HG02943 (cell line): ENCODE measurements around the gene DNAAF3.

Experiments used
- ATAC-seq: cut with Tn5 transposase; IDR thresholded peaks from one replicate; pipeline ENCODE4 v1.9.1; 2021; ENCODE audit warnings: mild to moderate bottlenecking, low read depth, moderate library complexity; ENCODE audit not compliant: unreplicated experiment

DNAAF3 gene

GRCh38 chr19:55118401-55118991, 47.9 kb downstream of the DNAAF3 start:
- no peak for ATAC-seq

DNA sequence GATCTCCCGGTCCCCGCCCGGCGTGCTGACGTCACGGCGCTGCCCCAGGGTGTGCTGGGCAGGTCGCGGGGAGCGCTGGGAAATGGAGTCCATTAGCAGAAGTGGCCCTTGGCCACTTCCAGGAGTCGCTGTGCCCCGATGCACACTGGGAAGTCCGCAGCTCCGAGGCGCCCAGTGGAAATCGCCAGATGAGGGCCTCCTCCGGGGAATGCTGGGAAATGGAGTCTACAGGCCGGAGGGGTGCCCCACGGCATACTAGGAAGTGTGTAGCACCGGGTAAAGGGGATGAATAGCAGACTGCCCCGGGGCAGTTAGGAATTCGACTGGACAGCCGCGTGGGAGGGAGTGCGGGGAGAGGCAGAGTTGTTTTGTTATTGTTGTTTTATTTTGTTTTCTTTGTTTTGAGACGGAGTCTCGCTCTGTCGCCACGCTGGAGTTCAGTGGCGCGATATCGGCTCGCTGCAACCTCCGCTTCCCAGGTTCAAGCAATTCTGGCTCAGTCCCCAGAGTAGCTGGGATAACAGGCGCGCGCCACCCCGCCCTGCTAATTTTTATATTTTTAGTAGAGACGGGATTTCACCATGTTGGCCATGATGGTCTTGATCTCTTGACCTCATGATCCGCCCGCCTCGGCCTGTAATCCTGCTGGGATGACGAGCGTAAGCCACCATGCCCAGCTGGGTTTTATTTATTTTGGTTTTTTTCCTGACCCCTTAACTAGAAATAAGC, 48.6 kb downstream of the DNAAF3 start:
- peak; percentile 72 for ATAC-seq

GRCh38 chr19:55116859-55117662, 49.4 kb downstream of the DNAAF3 start, which contains the start of gene PPP1R12C:
Gene PPP1R12C, minus strand, starts transcription at chr19:55117637. Its CDS starts 94 bp downstream, at chr19:55117543.
- peak; percentile 3 for ATAC-seq

DNA sequence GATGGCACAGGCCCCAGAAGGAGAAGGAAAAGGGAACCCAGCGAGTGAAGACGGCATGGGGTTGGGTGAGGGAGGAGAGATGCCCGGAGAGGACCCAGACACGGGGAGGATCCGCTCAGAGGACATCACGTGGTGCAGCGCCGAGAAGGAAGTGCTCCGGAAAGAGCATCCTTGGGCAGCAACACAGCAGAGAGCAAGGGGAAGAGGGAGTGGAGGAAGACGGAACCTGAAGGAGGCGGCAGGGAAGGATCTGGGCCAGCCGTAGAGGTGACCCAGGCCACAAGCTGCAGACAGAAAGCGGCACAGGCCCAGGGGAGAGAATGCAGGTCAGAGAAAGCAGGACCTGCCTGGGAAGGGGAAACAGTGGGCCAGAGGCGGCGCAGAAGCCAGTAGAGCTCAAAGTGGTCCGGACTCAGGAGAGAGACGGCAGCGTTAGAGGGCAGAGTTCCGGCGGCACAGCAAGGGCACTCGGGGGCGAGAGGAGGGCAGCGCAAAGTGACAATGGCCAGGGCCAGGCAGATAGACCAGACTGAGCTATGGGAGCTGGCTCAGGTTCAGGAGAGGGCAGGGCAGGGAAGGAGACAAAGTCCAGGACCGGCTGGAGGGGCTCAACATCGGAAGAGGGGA, 50.1 kb downstream of the DNAAF3 start:
- ATAC-seq = no peak

DNA sequence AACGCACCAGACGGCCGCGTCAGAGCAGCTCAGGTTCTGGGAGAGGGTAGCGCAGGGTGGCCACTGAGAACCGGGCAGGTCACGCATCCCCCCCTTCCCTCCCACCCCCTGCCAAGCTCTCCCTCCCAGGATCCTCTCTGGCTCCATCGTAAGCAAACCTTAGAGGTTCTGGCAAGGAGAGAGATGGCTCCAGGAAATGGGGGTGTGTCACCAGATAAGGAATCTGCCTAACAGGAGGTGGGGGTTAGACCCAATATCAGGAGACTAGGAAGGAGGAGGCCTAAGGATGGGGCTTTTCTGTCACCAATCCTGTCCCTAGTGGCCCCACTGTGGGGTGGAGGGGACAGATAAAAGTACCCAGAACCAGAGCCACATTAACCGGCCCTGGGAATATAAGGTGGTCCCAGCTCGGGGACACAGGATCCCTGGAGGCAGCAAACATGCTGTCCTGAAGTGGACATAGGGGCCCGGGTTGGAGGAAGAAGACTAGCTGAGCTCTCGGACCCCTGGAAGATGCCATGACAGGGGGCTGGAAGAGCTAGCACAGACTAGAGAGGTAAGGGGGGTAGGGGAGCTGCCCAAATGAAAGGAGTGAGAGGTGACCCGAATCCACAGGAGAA, 50.9 kb downstream of the DNAAF3 start:
- ATAC-seq = no peak

DNA sequence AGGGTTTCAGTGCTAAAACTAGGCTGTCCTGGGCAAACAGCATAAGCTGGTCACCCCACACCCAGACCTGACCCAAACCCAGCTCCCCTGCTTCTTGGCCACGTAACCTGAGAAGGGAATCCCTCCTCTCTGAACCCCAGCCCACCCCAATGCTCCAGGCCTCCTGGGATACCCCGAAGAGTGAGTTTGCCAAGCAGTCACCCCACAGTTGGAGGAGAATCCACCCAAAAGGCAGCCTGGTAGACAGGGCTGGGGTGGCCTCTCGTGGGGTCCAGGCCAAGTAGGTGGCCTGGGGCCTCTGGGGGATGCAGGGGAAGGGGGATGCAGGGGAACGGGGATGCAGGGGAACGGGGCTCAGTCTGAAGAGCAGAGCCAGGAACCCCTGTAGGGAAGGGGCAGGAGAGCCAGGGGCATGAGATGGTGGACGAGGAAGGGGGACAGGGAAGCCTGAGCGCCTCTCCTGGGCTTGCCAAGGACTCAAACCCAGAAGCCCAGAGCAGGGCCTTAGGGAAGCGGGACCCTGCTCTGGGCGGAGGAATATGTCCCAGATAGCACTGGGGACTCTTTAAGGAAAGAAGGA, 51.8 kb downstream of the DNAAF3 start:
- ATAC-seq = no peak

- no peak for ATAC-seq
These were observed 52.8 kb downstream of the DNAAF3 start for GRCh38 chr19:55113570-55114039.

DNA sequence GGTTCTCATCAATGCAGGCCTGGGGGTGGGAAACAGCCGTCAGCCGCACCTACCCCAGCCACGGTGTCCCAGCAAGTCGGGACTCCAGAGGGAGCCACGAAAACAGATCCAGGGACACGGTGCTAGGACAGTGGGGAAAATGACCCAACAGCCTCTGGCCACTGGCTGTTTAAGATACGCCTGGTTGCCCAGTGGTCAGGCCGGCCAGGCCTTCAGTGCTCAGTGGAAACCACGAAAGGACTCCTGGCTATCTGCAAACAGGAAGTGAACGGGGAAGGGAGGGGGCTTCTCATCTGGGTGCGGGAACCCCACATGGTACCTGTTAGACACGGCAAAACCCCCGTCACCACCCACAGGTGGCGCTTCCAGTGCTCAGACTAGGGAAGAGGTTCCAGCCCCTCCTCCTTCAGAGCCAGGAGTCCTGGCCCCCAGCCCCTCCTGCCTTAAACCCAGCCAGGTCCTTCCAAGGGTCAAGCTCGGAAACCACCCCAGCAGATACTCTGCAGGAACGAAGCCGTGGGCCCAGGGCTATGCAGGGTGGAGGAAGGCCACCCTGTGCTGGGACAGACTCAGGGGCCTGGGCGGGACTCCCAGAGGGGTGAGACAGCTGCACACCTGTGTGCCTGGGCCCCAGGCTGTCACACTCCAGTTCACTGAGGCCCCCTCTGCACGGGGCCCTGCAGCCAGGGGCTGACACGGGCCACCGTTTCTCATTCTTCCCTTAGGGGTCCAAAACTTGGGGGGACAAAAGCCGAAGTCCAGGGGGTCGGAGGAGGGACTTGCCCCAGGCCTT, 53.4 kb downstream of the DNAAF3 start:
- ATAC-seq = no peak

- ATAC-seq = no peak
These were observed 54.1 kb downstream of the DNAAF3 start for GRCh38 chr19:55112246-55112776.

DNA sequence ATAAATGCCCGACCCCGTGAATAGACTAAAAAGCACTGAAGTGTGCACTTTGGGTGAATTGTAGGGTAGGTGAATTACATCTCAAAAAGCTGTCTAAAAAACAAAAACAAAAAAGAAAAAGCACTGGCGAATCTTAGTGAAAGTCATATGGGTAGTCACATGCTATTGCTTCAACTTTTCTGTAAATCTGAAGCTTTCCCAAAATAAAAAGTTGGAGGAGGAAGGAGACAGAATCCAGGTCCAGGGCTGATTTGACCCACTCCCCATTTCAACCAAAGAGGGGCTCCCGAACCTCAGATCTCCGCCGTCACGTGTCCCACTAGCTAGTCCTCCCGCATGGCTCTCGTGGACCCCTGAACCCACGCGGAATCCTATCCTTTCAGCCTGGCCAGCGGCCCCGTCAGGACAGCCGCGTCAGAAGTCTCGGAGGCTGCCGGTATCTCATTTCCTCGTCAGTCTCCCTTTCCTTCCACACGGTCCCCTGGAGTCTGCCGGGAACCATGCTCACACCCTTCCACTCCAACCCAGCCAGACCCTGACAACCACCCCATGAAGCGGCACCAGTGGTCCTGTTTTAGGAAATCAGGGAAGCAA, 55.1 kb downstream of the DNAAF3 start:
- ATAC-seq = no peak

DNA sequence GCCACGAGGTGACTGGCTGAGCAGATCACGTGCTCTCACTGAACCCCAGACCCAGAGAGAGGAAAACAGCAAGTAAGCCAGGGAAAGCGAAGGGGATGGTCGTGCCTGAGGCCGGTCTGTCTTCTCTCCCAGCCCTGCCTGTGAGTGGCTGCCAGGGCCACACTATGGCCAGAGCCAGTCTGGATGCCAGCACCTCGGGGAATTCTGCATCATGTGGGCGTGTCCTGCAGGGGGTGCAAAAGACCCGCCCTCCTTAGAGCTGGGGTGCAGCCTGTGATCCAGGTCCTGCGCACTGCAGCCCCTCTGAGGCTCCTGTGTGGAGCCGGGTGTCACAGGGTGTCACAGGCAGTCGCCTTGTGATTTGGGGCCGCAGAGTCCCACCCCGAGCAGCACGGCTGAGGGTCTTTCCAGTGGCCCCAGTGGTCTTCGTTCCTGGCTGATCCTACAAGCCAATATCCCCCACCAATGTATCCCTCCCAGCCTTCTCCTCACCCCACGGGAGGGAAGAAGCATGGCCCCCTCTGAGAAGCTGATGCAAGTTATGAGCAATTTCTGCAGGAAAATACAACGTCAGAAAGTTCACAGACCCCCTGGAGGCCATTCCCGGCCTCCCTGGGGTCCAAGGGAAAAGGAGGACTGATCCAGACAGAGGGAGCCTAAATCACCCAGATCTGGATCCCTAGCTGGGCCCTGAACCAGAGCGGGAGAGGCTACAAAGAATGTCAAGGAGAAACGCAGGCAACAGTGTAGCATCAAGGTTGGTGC, 56.7 kb downstream of the DNAAF3 start:
- no peak for ATAC-seq
